AG09319 (cell line): ENCODE measurements around the gene NEURL1B.
"Not testable (repeated sequence)": the region's sequence is repeated elsewhere in the genome, so short reads cannot be mapped to it uniquely, and the experiment has no call there.

Experiments used
- DNase-seq: peaks from one replicate; pipeline ENCODE4 v3.0.0-alpha.2; 2010; ENCODE audit warnings: low read depth; ENCODE audit errors: extremely low read depth
- CTCF ChIP-seq: IDR thresholded peaks from 2 replicates; pipeline ENCODE4 v1.5.1; 2011; ENCODE audit warnings: low read depth, mild to moderate bottlenecking, inconsistent platforms, low read length, moderate library complexity

Gene NEURL1B

GRCh38 chr5:172647352-172648012 is 6.4 kb downstream of the NEURL1B start:
- no peak for DNase-seq
- TF ChIP-seq CTCF = no peak

GRCh38 chr5:172648013-172648381 is 6.9 kb downstream of the NEURL1B start:
- DNase-seq = no peak
- TF ChIP-seq CTCF = no peak

- no peak for DNase-seq
- TF ChIP-seq CTCF = no peak
Measured at GRCh38 chr5:172648755-172649154, 7.7 kb downstream of the NEURL1B start.

- DNase-seq = not testable (repeated sequence)
Measured at GRCh38 chr5:172656496-172656895, 15.4 kb downstream of the NEURL1B start.

- DNase-seq = not testable (repeated sequence)
Measured at GRCh38 chr5:172657524-172658233, 16.6 kb downstream of the NEURL1B start.

GRCh38 chr5:172658391-172658790 is 17.3 kb downstream of the NEURL1B start:
- TF ChIP-seq CTCF = no peak

DNA sequence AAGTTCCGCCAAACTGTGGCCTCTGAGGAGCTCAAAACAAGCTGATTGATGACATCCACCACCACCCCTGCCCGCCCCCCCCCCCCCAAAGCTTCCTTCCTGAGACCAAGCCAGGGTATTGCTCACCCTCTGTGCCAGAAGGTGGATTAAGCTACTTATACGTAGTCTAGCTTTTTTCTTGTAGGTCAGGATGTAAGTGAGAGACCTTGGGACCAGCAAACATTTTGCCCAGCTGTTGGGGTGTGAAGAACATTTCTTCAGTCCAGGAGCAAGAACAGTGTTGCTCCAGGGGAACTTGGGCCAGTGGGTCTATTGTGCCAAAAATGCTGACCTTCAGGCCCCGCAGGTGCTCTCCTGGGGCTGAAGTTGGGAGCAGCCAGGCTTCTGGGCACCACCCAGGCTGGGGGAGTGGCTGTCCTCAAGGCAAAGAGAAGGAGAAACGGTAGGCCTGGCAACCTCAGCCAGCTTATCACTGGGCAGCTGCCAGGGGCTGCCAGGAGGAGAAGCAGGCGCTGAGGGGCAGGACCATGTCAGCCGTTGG is 18.0 kb downstream of the NEURL1B start:
- no peak for DNase-seq
- TF ChIP-seq CTCF = no peak

More at GRCh38 chr5:172658391-172658790, 17.3 kb downstream of the NEURL1B start:
- no peak for DNase-seq

GRCh38 chr5:172659570-172659908 is 18.5 kb downstream of the NEURL1B start:
- no peak for TF ChIP-seq CTCF
- DNase-seq = no peak
